Coronary artery (tissue), 2 donors: Measurements from ENCODE around the gene EYA2.

Experiments
- DNase-seq: peaks from one replicate; pipeline ENCODE4 v3.0.0-alpha.2; 2017; ENCODE audit warnings: low spot score
- H3K27ac ChIP-seq, 2 donors: fragments of 200-600 bp; sonication (generic); one replicate each; pipeline ENCODE4 v1.5.1; 2016 to 2019
- H3K4me3 ChIP-seq: fragments of 200-600 bp; sonication (generic); 2 replicates; pipeline ENCODE4 v1.5.1; 2016; ENCODE audit warnings: mild to moderate bottlenecking, moderate library complexity
- CTCF ChIP-seq: fragments of 200-600 bp; sonication (generic); IDR thresholded peaks from one replicate; pipeline ENCODE4 v1.5.1; 2019; ENCODE audit warnings: antibody characterized with exemption

The EYA2 gene

GRCh38 chr20:47191956-47192355 is 297.3 kb downstream of the EYA2 start:
- no peak overlapping the region for H3K27ac ChIP-seq
- H3K4me3 ChIP-seq, result no peak overlapping the region
- DNase-seq, result no peak
- no peak for TF ChIP-seq CTCF

- Histone ChIP-seq H3K27ac (no peak overlapping the region), H3K4me3 (no peak overlapping the region)
- TF ChIP-seq CTCF, result no peak
- no peak for DNase-seq
Measured at GRCh38 chr20:47195573-47195972, 300.9 kb downstream of the EYA2 start.

- Histone ChIP-seq H3K27ac (no peak overlapping the region), H3K4me3 (peak overlapping the region; percentile 1)
- DNase-seq, result peak; percentile 80
- TF ChIP-seq CTCF, result peak; percentile 99
Measured at GRCh38 chr20:47196091-47197081, 301.7 kb downstream of the EYA2 start.

- no peak overlapping the region for H3K27ac ChIP-seq
- H3K4me3 ChIP-seq, result no peak overlapping the region
- DNase-seq, result no peak
- TF ChIP-seq CTCF, result no peak
Measured at GRCh38 chr20:47198254-47198671, 303.6 kb downstream of the EYA2 start.

GRCh38 chr20:47198996-47199552 is 304.4 kb downstream of the EYA2 start:
- no peak for TF ChIP-seq CTCF

GRCh38 chr20:47201074-47201730 is 306.6 kb downstream of the EYA2 start:
- H3K4me3 ChIP-seq, result no peak overlapping the region
- no peak for DNase-seq
- H3K27ac ChIP-seq, result no peak overlapping the region
- no peak for TF ChIP-seq CTCF

More at GRCh38 chr20:47198996-47199552, 304.4 kb downstream of the EYA2 start:
- H3K4me3 ChIP-seq, result no peak overlapping the region
- no peak overlapping the region for H3K27ac ChIP-seq
- DNase-seq, result no peak
